NCI-H2171 (cell line): ENCODE measurements around the gene NSRP1.
"Not testable (repeated sequence)": the region's sequence is repeated elsewhere in the genome, so short reads cannot be mapped to it uniquely, and the experiment has no call there.

Source experiments
- DNase-seq: peaks from one replicate; lab custom pipeline; 2025; lab: John Stamatoyannopoulos, UW

NSRP1 gene

GRCh38 chr17:30187573-30187972 lies 71.0 kb downstream of the NSRP1 start:
- DNase-seq, result no peak

GRCh38 chr17:30188211-30188939 lies 71.8 kb downstream of the NSRP1 start:
- DNase-seq, result no peak

DNA sequence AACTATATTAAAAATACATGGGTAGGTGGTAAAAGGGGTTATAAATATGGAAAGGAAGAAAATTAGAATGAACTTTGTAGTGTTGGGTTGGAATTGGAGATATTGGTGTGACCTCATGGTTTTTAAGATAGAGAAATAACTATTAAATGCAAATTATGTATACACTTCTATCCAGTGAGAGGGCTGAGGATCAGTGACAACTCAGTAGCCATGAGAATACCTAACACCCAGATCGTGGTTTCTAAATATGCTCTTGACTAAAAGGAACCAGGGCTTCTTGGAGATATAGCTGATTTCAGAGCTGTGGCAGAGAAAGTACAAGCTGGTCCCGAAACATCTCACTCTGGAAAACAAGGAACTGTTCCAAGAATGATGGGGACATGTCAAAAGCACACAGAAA lies 74.5 kb downstream of the NSRP1 start:
- DNase-seq, result no peak

DNA sequence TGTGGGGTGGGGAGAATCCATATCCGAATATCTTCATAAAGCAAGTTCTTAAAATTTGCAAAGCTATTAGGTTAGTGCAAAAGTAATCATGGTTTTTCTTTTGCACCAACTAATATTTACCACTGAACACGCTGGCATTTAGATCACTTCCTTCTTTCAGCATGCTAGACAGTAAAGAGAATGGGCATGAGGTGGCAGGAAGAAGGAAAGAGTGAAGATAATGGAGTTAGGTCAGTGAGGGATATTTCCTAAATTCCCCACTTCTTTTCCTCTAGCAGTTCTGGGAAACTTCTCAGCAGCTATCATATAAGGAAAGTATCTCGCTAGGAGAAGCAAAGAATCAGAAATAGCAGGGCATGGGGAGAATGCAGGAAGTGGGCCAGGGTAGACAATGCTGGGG lies 79.9 kb downstream of the NSRP1 start:
- no peak for DNase-seq

- DNase-seq, result no peak
These were observed 80.8 kb downstream of the NSRP1 start for GRCh38 chr17:30197416-30197815.

DNA sequence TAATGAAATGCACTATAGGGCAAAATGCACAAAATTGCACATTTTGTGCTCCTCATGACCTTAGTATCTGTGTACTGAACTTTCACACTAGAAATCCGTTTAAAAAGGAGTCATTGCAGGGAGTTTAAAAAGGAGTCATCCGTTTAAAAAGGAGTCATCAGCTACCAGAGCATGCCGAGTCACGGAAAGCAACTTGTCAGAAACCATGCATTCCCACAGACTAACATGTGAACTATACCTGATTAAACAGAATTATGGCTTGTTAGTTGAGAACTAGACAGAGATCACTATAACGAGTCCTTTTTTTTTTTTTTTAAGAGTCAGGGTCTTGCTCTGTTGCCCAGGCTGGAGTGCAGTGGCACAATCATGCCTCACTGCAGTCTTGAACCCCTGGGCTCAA lies 83.0 kb downstream of the NSRP1 start:
- no peak for DNase-seq

DNA sequence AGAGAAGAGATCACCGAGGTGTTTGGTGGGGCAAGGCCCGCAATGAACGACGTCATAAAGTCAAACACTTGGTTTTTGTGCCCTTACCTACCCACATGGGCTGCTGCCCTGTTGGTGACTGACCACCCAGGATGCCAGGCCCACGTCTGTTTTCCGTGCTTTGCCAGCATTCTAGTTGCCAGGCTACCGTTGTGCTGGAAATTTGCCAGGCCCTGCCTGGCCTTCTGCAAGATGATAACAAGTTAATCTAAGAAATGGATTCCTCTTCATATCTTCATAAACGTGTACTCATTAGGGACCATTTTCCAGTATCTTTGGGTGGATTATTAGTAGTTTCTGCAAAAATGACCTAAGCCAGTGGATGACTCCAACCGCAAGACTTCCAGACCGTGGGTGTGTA lies 83.5 kb downstream of the NSRP1 start:
- DNase-seq, result no peak

DNA sequence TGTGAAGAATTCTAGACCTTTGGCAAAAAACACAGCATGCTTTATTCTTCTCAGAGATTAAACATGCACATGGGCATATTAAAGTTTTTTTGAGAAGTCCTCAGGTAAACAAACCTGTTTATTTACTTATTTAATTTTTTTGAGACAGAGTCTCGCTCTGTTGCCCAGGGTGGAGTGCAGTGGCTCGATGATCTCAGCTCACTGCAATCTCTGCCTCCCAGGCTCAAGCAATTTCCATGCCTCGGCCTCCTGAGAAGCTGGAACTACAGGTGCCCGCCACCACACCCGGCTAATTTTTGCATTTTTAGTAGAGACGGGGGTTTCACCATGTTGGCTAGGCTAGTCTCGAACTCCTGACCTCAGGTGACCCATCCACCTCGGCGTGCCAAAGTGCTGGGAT lies 84.0 kb downstream of the NSRP1 start:
- not testable (repeated sequence) for DNase-seq

GRCh38 chr17:30203471-30203981 lies 86.9 kb downstream of the NSRP1 start:
- no peak for DNase-seq

DNA sequence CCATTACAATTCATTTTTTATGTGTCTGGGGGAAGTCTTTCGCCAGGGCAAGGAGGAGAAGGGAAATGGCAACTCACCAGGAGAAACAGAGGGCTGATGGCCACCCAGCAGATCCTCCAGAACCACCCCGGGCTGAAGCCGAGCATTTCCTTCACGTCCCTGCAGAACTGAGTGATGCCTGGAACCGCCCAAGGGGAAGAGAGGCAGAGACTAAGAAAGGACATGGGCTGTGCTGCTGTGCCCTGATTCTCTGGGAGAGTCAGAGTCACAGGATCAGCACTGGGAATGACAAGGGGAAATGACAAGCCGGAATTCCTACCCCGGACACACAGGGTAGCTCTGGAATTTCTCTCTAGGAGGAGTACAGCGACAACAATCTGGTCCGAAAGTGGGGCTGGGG lies 91.0 kb downstream of the NSRP1 start:
- DNase-seq, result no peak

DNA sequence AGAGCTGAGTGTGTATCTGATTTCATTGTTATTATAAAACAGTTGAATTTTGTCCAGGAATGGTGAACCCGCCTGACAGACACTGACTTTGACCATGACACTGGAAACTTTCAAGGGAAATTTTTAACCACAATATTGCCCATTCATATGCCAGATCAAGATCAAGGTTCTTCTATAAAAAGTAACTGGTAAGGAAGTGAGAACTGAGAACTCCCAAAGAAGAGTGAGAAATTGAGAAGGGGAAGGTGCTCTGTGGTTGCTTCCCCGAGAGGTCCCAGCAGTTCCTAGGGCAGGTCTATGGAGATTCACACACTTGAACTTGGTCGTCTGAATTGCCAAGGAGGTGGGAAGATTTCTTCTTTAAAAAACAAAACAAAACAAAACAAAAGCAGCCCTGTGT lies 91.6 kb downstream of the NSRP1 start:
- no peak for DNase-seq

DNA sequence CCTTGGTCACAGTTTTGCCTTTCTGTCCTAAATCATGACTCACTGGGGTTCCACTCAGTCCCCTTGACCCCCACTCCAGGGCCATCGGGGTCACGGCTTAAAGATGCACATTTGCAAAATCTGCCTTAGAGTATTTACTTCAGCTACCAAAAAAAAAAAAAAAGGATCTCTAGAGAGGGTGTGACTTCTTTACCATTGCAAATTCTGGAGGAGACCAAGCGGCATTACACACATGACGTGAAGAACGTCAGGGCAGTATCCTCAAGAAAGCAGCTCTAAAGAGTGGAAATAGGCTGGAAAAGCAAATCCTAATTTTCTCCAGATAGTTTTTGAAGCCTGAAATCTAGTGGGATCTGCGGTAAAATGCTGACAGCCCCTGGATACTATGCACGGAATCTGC lies 93.3 kb downstream of the NSRP1 start:
- DNase-seq, result no peak

DNA sequence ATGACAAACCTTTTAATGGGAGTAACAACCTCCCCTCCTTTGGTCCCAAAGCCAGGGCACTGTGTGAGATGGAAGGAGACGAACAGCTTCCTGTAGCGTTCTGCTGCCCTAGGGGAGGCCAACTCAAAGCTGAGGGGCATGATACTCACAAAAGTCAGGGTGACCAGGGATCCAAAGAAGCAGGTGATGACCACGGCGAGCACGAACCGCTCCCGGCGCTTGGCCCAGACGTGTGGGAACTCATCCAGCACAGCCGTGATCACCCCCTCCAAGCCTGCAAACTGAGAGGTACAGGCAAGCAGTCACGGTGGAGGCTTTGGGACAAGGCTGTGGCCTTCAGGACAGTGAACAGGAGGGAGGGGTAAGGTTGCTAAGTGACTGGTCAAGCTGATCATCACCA lies 93.8 kb downstream of the NSRP1 start:
- no peak for DNase-seq

GRCh38 chr17:30210901-30211300 lies 94.3 kb downstream of the NSRP1 start:
- DNase-seq, result no peak

GRCh38 chr17:30211371-30211770 lies 94.8 kb downstream of the NSRP1 start:
- no peak for DNase-seq

DNA sequence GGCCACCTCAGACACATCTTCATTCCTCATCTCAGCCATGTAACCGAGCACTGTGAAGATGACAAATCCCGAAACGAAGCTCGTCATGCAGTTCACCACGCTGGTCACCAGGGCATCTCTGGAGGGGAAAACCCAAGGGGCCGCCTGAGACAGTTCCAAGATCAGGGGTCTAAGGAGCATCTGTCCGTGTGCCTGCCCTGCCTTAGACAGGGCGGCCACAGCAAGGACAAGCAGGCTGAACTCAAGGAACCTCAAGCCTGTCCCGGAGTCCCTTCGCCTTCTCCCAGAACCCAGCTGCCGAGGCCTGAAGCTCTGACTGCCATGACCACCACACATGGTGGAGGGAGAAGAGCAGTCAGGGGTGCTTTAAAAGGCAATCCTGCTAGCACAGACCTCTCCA lies 96.1 kb downstream of the NSRP1 start:
- DNase-seq, result no peak

GRCh38 chr17:30217054-30217453 lies 100.4 kb downstream of the NSRP1 start:
- DNase-seq, result no peak

DNA sequence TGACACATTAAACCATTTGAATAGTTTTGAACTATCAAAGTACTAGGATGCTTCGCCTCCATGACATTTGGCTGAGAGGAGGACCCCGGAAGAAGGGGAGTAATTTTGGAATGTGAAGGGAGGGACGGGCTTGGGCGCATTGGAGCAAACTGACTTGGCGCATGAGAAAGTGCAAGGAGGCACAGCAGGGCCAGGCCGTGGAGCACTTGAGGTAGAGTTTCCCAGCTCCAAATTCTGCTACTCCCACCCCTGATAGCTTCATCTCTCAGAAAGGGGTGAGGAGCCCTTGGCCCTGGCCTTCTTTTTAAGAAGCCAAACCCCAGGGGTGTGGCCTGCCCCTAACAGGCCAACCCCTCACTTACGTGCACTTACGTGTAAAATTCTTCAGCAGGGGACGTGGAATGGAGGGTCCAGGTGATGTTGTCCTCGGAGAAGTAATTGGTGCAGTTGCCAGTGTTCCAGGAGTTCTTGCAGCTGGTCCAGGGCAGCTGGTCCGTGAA lies 101.2 kb downstream of the NSRP1 start:
- DNase-seq, result no peak

- DNase-seq, result no peak
These were observed 102.2 kb downstream of the NSRP1 start for GRCh38 chr17:30218799-30219198.

DNA sequence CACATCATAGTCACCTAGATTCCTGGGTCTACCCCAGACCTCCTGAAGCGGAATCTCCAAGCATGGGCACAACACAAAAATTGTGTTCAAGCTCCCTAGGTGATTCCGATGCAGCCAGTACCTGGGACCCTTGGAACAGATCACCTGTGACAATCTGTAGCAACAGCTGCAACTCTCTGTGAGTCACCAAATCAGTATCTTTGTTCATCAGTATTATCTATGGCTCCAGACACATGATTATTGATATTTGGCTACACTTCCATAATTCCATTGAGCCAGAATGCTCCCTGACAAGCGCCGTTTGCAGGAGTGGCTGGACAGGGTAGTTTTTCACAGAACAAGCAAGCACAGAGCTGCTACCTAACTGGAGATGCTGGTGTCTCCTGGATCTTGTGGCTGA lies 102.7 kb downstream of the NSRP1 start:
- DNase-seq, result no peak

DNA sequence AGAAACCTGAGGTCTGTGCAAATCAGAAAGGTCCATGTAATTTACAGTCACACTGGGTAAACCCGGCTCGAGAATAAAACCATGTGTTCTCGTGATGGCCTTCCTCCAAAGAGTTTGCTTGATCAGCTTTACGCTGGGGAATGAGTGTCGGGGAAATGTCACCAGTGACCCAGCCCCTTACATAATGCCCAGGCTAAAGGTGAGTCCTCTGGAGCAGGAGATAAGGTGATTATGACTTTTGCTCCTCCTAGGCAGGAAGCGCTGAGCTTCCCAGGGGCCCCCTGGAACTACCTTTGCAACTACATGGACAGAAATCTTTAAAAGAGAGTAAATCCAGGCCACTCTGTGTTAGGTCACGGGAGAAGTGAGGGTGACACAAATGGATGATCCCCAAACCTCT lies 103.2 kb downstream of the NSRP1 start:
- no peak for DNase-seq

DNA sequence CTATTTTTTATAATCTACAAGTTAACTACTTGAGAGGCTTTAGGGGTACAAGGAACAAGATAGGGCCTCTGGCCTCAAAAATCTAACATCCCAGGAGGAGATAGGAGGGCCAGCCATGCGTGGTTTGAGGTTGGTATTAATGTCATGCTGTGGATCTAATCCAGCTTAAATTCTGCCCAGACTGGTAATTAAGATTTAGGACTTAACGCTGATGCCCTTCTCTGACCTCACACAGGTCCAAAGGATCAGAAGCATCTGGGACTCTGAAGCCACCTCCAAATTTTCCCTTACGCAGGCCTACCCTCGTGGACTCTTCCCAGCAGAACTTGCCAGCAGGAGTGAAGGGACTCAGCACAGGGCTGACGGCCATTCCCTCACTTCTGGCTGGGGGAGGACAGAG lies 103.8 kb downstream of the NSRP1 start:
- DNase-seq, result no peak

- no peak for DNase-seq
These were observed 104.7 kb downstream of the NSRP1 start for GRCh38 chr17:30221346-30221745.

- no peak for DNase-seq
These were observed 105.6 kb downstream of the NSRP1 start for GRCh38 chr17:30222251-30222650.
